ENCODE results near the gene RETN. TPM values are rescaled to one million over a fixed set of nuclear protein-coding genes. Genes with fewer than 3 reads are reported as not detected.

RETN gene
- polyA plus RNA-seq, 1 donor, result 1.1 TPM

DNA sequence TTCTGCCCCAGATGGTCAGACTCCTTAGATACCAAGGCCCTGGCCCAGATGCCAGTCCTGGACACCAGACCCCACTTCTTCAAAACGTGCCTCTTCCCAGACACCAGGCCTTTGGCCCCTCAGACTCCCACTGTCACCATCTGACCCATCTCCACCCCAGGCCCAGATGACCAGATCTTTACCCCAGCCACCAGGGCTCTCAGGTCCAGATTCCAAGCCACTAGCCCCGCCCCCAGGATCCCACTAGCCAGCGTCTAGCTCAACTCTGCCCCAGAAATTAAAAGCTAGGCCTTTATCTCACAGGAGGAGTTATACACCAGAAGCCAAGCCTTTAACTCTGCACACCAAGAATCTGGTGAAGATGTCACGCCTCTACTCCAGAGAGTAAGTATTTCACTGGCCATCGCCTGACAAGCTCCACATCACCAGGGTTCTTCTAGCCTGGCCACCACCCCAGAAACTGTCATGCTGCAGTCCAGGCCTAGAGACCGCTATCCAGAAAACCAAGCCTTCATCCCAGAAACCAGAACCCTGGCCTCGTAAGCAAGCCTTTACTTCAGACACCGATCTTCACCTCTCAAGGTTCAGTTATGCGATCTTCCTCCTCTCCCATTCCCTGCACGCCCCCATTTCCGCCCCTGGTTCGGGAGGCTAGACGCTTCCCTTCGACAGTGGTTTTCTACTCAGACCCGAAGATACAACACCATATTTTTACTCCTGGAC, 40.1 kb upstream of the RETN start:
- no peaks in the 10 kb centered on the region for H3K9me3 ChIP-seq (ENCODE audit: control insufficient read depth, low read depth, low read length)
- no peak for DNase-seq
- peaks cover 38% of the 10 kb centered on the region for H3K36me3 ChIP-seq (ENCODE audit: control insufficient read depth, insufficient read depth, low read length)
- H3K4me3 ChIP-seq (ENCODE audit: low read length), result peak overlapping the region; percentile 87
- no CpG with 5 or more reads among the region's 15 CpGs for WGBS (ENCODE audit: insufficient coverage, low lambda C conversion rate)
- no peaks in the 10 kb centered on the region for H3K27me3 ChIP-seq (ENCODE audit: control insufficient read depth, insufficient read depth, low read length)
- H3K27ac ChIP-seq (ENCODE audit: low read length), result peak overlapping the region; percentile 29
- H3K4me1 ChIP-seq (ENCODE audit: control insufficient read depth, insufficient read depth, low read length), result peaks cover 13% of the 10 kb centered on the region

DNA sequence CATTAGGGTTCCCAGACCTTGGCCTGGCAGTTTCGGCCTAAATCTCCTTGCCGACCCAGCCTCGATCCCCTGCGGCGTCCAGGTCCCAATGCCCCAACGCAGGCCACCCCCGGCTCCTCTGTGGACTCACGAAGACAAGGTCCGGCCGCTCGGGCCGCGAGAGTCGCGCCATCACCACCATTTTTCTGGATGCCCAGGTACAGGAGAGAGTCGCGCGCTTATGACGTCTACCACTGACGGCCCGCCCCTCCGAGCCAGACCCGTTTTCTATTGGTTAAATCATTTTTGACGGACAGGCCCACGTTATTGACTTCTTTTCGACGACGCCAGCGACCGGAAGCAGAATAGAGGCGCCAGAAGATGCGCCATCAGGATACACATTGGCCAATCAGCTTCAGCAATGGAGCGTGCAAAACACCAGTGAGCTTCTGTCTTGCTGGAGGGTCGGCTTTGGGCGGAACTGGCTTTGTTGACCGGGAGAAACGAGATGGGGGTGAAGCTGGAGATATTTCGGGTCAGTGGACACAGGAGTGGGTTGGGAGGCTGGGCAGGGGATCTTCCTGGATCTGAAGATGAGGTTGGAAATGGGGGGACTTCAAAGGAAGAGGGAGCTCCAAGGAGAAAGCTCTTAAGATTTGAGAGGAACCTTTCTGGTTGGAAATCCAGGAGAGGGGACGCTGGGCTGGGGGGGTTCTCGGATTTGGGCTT, 39.3 kb upstream of the RETN start, which contains the start of the genes PET100 and XAB2:
Gene PET100, plus strand, starts transcription at position 447 of the 708 bp plus-strand sequence. Its CDS starts 41 bp downstream, at position 488.
Gene XAB2, minus strand, starts transcription at position 199 of the 708 bp plus-strand sequence. Its CDS starts 18 bp downstream, at position 181.
- Histone ChIP-seq H3K27me3 (ENCODE audit: control insufficient read depth, insufficient read depth, low read length) (no peaks in the 10 kb centered on the region), H3K4me1 (ENCODE audit: control insufficient read depth, insufficient read depth, low read length) (peaks cover 13% of the 10 kb centered on the region), H3K27ac (ENCODE audit: low read length) (peak within 1 kb of the TSS; percentile 32), H3K9me3 (ENCODE audit: control insufficient read depth, low read depth, low read length) (no peaks in the 10 kb centered on the region), H3K36me3 (ENCODE audit: control insufficient read depth, insufficient read depth, low read length) (peaks cover 34% of the 10 kb centered on the region), H3K4me3 (ENCODE audit: low read length) (peak within 1 kb of the TSS; percentile 87)
- peak; percentile 99 for DNase-seq
- no CpG with 5 or more reads among the region's 40 CpGs for whole genome bisulfite sequencing (ENCODE audit: insufficient coverage, low lambda C conversion rate)

DNA sequence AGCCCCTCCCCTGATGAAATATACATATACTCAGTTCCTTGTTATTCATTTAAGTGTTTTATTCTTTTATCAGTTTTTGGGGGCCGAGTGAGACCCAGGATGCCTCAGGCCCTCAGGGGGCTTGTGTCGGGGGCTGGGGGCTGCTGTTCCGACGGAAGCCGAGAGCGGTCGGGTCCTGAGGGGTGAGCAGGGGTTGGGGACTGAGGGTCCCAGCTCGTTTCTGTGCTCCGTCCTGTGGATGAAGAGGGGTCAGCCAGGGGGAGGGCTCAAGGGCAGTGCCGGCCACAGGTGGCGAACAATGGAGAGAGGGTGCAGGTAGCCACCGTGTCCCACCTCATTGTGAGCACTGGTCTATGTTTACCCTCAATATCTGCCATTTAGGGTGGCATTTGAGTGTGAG, 37.3 kb upstream of the RETN start:
- Histone ChIP-seq H3K9me3 (ENCODE audit: control insufficient read depth, low read depth, low read length) (no peaks in the 10 kb centered on the region), H3K4me3 (ENCODE audit: low read length) (no peak overlapping the region), H3K36me3 (ENCODE audit: control insufficient read depth, insufficient read depth, low read length) (peaks cover 17% of the 10 kb centered on the region), H3K4me1 (ENCODE audit: control insufficient read depth, insufficient read depth, low read length) (peaks cover 13% of the 10 kb centered on the region), H3K27ac (ENCODE audit: low read length) (no peak overlapping the region), H3K27me3 (ENCODE audit: control insufficient read depth, insufficient read depth, low read length) (peaks cover 7% of the 10 kb centered on the region)
- no CpG with 5 or more reads among the region's 12 CpGs for WGBS (ENCODE audit: insufficient coverage, low lambda C conversion rate)
- DNase-seq, result no peak

DNA sequence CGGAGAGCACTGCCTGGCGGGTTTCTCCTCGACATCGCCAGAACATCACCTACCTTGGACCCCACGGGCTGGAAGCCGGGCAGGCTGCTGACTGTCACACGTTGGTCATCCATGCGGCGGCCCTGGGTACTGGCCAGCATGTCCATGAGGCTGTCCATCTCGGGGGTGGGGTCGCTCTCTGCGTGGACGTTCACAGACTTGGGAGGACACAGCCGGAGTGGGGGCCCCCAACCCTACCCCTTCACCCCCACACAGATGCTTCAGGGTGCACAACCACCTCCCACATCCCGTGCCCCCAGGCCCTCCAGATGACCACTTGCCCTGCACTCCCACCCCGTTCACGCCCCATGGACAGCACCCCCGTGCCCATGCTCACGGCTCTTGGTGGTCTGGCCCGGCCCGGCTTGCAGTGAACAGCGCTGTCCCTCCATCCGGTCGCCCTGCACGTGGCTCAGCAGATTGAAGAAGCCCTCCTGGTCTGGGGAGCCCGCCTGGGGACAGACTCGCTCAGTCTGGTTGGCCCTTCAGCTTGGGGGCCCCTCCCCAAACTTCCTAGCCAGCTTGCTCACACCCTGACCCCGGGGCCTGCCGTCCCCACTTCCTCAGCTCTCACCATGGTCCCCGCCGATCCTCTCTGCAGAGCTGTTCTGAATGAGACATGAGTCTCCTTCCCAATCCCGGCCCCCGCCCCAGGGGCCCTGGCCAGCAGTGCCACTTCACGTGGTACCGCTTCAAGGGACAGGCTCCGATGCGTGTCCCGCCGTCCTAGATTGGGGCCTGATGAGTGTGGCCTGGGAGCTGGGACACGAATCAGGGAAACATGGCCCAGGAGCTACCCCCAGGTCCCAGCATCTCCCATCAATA, 36.3 kb upstream of the RETN start:
- no peak for DNase-seq
- no peak overlapping the region for H3K4me3 ChIP-seq (ENCODE audit: low read length)
- no peaks in the 10 kb centered on the region for H3K9me3 ChIP-seq (ENCODE audit: control insufficient read depth, low read depth, low read length)
- no CpG with 5 or more reads among the region's 40 CpGs for WGBS (ENCODE audit: insufficient coverage, low lambda C conversion rate)
- H3K27ac ChIP-seq (ENCODE audit: low read length), result no peak overlapping the region
- H3K4me1 ChIP-seq (ENCODE audit: control insufficient read depth, insufficient read depth, low read length), result peaks cover 16% of the 10 kb centered on the region
- peaks cover 12% of the 10 kb centered on the region for H3K36me3 ChIP-seq (ENCODE audit: control insufficient read depth, insufficient read depth, low read length)
- H3K27me3 ChIP-seq (ENCODE audit: control insufficient read depth, insufficient read depth, low read length), result peaks cover 7% of the 10 kb centered on the region

DNA sequence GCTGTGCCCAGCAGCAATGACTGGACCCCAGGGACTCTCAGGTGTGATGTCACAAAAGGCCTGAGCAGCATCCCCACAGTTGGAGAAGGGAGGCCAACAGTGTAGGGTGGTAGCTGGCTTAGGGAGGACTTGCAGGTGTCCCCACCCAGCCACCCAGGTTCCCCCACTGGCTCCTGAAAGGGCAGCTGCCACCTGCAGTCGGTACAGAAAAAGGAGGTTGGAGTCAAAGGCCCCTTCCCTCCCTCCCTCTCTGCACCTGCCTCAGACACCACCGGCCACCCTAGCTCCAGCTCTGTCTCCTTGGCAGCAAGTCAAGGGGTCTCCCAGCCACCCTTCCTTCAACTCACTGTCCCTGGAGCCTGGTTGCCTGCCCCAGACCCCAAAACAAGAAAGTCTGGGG, 35.2 kb upstream of the RETN start, which contains the start of gene PCP2:
Gene PCP2, minus strand, starts transcription at position 22 of the 400 bp plus-strand sequence. CDS start 262 bp downstream, outside the sequence.
- Histone ChIP-seq H3K27ac (ENCODE audit: low read length) (no peak within 1 kb of the TSS), H3K9me3 (ENCODE audit: control insufficient read depth, low read depth, low read length) (no peaks in the 10 kb centered on the region), H3K36me3 (ENCODE audit: control insufficient read depth, insufficient read depth, low read length) (peaks cover 16% of the 10 kb centered on the region), H3K4me3 (ENCODE audit: low read length) (no peak within 1 kb of the TSS), H3K4me1 (ENCODE audit: control insufficient read depth, insufficient read depth, low read length) (peaks cover 17% of the 10 kb centered on the region), H3K27me3 (ENCODE audit: control insufficient read depth, insufficient read depth, low read length) (peaks cover 7% of the 10 kb centered on the region)
- DNase-seq, result no peak
- WGBS (ENCODE audit: insufficient coverage, low lambda C conversion rate), result no CpG with 5 or more reads among the region's 2 CpGs

DNA sequence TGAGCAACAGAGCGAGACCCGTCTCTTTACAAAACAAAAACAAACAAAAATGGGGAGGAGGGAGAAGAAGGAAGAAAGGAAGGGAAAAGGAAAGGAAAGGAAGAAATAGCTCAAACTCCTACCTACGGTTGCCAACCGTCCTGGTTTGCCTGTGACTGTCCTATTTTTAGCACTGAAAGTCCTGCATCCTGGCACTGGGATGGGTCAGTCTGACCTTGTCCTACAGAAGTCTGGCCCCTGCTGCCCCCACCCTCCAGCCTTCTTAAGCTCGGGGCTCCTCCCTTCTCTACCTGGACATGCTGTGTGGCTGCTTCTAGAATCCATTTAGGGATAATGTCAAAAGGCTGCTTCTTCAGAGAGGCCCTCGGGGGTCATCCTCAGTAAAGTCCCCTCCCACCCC, 33.2 kb upstream of the RETN start:
- peaks cover 12% of the 10 kb centered on the region for H3K4me1 ChIP-seq (ENCODE audit: control insufficient read depth, insufficient read depth, low read length)
- H3K27ac ChIP-seq (ENCODE audit: low read length), result no peak overlapping the region
- peaks cover 21% of the 10 kb centered on the region for H3K36me3 ChIP-seq (ENCODE audit: control insufficient read depth, insufficient read depth, low read length)
- no peak overlapping the region for H3K4me3 ChIP-seq (ENCODE audit: low read length)
- peaks cover 7% of the 10 kb centered on the region for H3K27me3 ChIP-seq (ENCODE audit: control insufficient read depth, insufficient read depth, low read length)
- H3K9me3 ChIP-seq (ENCODE audit: control insufficient read depth, low read depth, low read length), result no peaks in the 10 kb centered on the region
- 50% methylated on average over 2 of the region's 6 CpGs for WGBS (ENCODE audit: insufficient coverage, low lambda C conversion rate)
- DNase-seq, result no peak

DNA sequence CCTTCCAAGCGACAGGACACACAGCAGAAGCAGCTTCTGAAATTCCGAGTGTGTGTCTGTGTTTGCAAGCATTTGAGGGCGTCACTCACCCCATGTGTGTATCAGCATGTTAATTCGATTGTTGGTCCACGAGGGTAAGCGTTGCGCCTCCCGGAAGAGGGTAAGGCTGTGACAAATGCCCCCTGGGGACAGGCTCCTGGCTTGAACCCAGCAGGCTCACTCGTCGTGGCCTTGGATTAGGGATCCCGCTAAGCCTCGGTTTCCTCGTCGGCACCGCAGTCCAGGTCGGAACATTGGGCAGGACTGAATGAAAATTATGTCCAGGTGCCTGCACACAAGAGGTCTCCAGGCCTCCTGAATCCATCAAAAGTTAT, 32.5 kb upstream of the RETN start:
- H3K4me3 ChIP-seq (ENCODE audit: low read length), result no peak overlapping the region
- no CpG with 5 or more reads among the region's 16 CpGs for WGBS (ENCODE audit: insufficient coverage, low lambda C conversion rate)

DNA sequence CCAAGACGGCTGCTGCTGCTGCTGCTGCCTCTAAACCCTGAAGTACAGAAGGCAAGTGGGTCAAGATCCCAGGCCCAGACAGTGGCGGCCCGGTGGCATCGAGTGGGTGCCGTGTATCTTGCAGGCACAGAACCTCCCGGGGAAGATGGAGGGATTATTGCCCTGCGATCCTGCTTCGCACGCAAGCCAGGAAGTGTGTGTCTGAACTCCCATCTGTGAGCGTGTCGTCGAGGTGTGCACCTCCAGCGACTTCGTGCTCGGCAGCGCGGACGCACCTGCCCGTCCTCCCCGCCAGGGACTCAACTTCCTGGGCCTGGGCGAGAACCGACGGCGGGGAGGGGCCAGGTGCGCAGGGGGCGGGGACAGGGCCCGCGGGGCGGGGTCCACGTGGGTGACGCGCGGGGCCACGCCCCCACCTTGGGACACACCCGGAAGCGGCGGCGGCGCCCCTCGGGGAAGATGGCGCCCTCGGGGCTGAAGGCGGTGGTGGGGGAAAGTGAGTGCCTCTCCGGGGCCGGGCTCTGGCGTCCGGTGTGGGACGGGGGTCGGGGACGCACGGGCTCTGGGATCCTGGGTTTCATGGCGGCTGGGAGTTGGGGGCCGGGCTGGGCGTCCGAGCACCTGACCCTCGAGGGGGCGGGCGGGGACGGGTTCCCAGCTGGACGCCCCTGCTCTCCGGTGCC, 32.0 kb upstream of the RETN start, which contains the start of gene STXBP2:
Gene STXBP2, plus strand, starts transcription at position 420 of the 683 bp plus-strand sequence. Its CDS starts 40 bp downstream, at position 460.
- DNase-seq, result peak; percentile 64 to 74
- Histone ChIP-seq H3K36me3 (ENCODE audit: control insufficient read depth, insufficient read depth, low read length) (peaks cover 21% of the 10 kb centered on the region), H3K27me3 (ENCODE audit: control insufficient read depth, insufficient read depth, low read length) (peaks cover 7% of the 10 kb centered on the region), H3K9me3 (ENCODE audit: control insufficient read depth, low read depth, low read length) (no peaks in the 10 kb centered on the region), H3K4me3 (ENCODE audit: low read length) (peak within 1 kb of the TSS; percentile 86), H3K27ac (ENCODE audit: low read length) (peak within 1 kb of the TSS; percentile 86), H3K4me1 (ENCODE audit: control insufficient read depth, insufficient read depth, low read length) (peaks cover 9% of the 10 kb centered on the region)
- no CpG with 5 or more reads among the region's 61 CpGs for WGBS (ENCODE audit: insufficient coverage, low lambda C conversion rate)

More for the DNA sequence above, 32.5 kb upstream of the RETN start:
- DNase-seq, result no peak
- H3K36me3 ChIP-seq (ENCODE audit: control insufficient read depth, insufficient read depth, low read length), result peaks cover 21% of the 10 kb centered on the region
- no peak overlapping the region for H3K27ac ChIP-seq (ENCODE audit: low read length)
- H3K9me3 ChIP-seq (ENCODE audit: control insufficient read depth, low read depth, low read length), result no peaks in the 10 kb centered on the region
- peaks cover 9% of the 10 kb centered on the region for H3K4me1 ChIP-seq (ENCODE audit: control insufficient read depth, insufficient read depth, low read length)
- peaks cover 7% of the 10 kb centered on the region for H3K27me3 ChIP-seq (ENCODE audit: control insufficient read depth, insufficient read depth, low read length)

DNA sequence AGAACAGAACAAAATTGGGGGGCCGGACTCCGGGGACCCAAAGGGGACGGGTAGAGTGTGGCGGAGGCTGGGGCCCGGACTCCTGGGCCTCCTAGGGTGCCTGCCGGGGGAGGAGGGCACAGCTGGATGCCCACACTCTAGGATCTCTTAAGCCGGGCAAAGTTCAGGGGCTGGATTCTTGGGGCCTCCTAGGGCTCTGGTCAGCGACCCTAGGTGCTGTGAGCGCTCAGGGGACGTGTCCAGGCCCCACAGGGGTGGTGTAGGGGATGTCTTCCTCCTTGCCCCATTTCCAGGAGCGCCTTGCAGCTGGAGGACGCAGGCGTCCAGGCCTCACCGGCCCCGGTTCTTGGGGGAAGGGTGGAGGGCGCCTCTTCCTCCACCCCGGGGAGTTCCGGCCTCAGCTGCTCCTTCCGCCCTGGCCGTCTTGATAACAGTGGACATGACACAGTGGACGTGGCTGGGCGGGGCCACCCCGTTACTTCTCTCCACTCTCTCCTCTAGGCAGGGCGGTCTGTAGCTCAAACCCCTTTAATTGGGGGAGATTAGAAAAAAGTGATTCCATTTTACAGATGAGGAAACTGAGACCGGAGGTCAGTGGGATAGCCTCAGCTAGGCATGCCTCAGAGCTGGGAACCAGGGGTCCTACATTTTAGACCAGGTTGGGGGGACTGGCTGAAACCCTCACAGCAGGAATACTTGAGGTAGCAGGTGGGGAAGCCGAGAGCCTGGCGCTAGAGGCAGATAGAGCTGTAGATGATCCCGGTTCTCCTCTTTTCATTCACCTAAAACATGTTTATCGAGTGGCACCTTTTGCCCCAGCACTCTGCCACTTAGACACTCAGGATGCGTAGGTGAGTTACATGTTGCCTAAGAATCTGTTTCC, 31.2 kb upstream of the RETN start:
- Histone ChIP-seq H3K9me3 (ENCODE audit: control insufficient read depth, low read depth, low read length) (no peaks in the 10 kb centered on the region), H3K27ac (ENCODE audit: low read length) (peak overlapping the region; percentile 86), H3K4me1 (ENCODE audit: control insufficient read depth, insufficient read depth, low read length) (peaks cover 9% of the 10 kb centered on the region), H3K4me3 (ENCODE audit: low read length) (peak overlapping the region; percentile 86), H3K36me3 (ENCODE audit: control insufficient read depth, insufficient read depth, low read length) (peaks cover 15% of the 10 kb centered on the region), H3K27me3 (ENCODE audit: control insufficient read depth, insufficient read depth, low read length) (peaks cover 7% of the 10 kb centered on the region)
- no CpG with 5 or more reads among the region's 30 CpGs for WGBS (ENCODE audit: insufficient coverage, low lambda C conversion rate)
- peak; percentile 16 to 71 for DNase-seq

Measured in large intestine (tissue), 3 donors.